Activated CD4-positive, CD25-positive, alpha-beta regulatory T cell treated with anti-CD3 and anti-CD28 coated beads, Interleukin-2, amount 50 U/mL, for 16 hours (primary cell): ENCODE measurements around the gene SPIN3.
"Not testable (repeated sequence)": the region's sequence is repeated elsewhere in the genome, so short reads cannot be mapped to it uniquely, and the experiment has no call there.

Experiments used
- DNase-seq: peaks from one replicate; pipeline ENCODE4 v3.0.0-alpha.2; 2020; ENCODE audit warnings: low read depth, low spot score

SPIN3 gene

DNA sequence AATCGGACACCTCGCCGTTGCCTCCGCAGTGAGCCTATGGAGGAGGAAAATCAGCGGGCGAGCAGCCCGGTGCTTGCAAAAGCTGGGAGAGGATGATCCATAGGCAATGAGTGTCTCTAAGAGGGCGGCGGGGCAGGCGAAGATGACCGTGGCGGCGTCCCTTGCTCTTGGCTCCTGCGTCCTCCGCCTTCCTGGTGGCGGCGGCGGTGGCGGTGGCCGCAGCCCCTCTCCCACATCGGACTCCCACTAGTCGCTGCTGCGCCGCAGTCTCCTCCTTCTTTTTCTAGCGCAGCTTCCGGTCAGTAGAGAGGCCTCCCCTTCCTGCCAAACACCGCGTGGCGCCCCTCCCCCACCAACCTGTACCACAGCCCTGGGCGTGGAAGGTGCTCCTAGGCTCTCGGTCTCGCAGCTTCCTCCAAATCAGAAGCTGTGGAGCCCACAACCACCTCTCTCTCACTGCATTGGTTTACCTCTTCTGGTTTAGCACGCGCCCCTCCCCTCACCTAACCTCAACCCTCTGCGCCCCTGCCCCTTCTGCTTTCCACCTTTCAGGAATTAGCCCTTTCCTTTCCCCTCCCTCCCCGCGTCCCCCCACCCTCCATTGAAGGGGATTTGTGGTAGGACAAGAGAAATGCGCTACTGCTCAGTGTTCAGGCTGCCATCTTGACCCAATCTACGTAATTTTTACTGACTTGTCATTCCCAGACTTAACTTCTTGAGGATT, at the start of gene SPIN3:
Gene SPIN3 (minus strand): TSS at position 271 of the 724 bp plus-strand sequence. CDS start 594 bp downstream, outside the sequence.
- DNase-seq, result no peak

DNA sequence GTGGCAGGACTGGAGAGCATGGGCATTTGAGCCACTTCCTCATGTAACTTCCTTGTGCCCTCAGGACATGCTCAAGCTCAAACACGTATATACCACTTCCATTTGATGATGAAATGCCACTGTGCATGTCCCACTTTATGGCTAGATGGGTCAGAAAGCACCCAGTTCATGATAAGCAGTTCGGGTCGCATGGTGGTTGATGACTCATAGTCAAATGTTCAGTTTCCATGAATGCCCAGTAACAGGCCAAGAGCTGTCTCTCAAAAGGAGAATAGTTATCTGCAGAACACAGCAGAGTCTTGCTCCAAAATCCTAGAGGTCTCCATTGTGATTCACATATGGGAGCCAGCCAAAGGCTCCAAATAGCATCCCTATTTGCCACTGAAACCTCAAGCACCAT, 48.9 kb upstream of the SPIN3 start:
- no peak for DNase-seq

DNA sequence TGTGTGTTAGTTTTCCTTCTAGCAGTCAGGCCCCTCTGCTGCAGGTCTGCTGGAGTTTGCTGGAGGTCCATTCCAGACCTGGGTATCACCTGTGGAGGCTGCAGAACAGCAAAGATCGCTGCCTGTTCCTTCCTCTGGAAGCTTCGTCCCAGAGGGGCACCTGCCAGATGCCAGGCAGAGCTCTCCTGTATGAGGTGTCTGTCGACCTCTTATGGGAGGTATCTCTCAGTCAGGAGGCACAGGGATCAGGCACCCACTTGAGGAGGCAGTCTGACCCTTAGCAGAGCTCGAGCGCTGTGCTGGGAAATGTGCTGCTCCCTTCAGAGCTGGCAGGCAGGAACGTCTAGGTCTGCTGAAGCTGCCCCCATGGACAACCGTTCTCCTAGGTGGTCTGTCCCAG, 41.9 kb upstream of the SPIN3 start:
- DNase-seq, result not testable (repeated sequence)

DNA sequence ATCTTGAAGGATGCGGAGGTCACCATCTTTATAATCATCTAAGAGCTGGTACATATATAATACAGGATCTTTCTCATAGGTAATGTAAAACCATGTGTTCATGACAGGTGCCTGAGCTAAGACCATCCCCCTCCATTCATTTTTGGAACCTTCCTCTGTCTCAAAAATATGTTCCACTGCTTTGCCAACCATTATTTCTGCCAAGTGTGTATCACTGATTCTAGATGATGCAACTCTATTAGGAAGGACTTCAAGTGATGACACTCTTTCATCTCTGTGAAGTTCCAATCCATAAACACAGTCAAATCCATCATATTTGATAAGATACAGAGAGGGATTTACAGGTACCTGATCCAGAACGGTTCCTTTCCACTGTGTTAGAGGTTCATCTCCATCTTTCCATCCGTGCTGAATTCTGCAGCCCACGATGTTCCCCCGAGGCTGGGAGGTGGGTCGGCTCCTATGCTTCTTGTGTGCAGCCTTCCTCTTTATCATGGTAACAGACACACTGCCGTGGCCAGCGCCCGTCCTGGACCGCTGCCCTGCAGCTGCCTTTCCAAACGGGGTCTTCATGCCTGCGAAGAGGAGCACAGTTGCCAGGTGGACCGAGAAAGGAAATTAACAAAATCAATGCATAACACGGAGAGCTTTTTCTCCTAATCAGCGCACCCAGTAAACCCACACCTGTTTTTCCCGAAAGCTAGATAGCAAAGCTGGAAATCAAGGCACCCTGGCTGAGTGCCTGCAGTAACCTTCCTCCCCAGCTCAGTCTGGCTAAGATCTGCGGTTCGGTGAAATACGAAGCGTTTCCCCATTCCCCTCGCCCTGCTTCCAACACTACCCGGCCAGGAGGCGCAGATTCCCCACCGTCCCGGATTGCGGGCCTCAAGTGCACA, 718 bp downstream of the SPIN3 start:
- DNase-seq, result no peak

DNA sequence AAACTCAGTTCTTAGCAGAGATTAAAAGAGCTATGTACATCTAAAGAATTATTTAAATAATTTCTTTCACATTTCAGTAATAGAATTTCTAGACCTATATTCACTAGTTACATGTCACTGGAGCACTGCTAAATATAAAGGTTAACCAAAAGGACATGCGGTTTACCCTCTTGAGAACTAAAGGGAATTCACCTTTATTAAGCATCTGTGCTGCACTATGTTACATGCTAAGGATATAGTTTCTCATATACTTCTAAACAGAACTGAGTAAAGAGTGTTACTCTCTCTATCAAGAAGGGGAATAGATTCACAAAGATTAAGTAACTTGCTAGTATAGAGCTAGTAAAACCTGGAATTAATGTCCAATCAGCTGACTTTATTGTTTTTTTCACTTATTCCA, 7.6 kb downstream of the SPIN3 start:
- DNase-seq, result no peak

DNA sequence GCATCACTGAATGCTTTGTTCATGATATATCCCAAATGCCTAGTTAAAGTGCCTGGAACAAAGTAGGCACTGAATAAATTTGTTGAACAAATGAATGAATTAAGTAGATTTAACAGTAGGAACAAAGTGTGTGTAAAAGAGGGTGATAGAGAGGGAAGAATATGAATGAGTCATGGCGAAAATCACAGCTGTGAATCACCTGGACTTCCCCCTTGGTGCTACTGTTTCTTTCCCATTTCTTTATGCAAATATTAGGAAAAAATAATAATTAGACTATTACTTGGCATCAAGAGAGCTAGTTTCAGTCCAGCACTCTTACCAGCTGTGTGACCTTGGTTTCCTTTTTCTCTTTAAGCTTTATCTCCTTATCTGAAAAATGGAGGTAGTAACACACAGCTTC, 9.2 kb downstream of the SPIN3 start:
- no peak for DNase-seq

DNA sequence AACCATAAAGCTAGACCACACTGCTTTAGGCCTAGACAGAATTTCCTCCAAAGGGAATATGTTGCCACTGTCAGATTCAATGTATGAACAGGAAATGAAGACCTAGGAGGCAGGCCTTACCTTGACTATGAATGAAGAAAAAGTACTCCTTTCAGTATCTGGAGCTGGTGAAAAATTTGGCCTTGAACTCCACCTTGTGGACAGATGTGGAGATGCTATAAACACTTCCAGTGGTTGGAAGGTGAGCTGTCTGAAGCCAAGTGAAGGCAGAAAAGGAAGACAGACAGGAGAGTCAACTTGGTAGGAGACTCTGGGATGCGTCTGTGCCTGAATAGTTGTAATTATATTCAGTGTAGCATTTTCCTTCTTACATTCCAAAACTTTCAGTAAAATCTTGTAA, 17.2 kb downstream of the SPIN3 start:
- DNase-seq, result no peak

DNA sequence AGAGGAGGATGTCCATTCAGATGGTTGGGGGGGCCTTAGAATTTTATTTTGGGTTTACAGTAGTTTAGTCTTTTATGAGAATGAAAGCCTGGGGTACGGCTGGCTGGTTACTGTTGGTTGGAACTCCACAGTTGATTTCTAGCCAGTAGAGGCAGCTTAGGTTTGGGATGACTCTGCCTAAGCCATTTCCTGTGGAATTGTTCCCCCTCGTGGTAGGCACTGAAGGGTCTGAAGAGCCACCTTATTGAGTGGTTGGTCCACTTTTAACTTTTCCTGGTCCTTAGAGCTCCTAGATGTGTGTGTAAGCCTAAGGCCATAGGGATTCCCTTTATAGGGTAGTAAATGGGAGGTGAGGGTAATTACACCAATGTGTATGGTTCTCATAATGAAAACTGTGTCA, 19.7 kb downstream of the SPIN3 start:
- DNase-seq, result no peak

DNA sequence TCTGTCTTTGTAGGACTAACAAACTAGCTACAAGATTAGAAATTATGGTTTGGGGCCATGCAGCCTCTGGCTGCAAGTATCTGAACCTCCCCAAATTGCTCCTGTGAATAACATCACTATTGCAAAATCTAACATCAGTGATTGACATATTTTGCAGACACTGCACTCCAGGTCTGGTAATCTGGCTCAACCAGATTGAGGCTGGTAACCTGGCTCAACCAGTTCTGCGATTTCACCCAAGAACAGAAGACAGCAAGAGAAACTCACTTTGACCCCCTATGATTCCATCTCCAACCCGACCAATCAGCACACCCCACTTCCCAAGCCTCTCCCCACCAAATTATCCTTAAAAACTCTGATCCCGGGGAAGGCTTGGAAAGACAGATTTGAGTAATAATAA, 20.9 kb downstream of the SPIN3 start:
- DNase-seq, result no peak

DNA sequence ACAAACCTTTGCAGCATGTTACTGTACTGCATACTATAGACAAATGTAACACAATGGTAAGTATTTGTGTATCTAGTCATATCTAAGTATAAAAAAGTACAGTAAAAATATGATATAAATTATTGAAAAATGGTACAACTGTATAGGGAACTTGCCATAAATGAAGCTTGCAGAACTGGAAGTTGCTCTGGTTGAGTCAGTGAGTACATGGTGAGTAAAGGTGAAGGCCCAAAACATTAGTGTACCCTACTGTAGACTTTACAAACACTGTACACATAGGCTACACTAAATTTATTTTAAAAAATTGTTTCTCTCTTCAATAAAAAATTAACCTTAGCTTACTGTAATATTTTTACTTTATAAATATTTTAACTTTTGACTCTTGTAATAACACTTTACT, 25.8 kb downstream of the SPIN3 start:
- DNase-seq, result no peak

DNA sequence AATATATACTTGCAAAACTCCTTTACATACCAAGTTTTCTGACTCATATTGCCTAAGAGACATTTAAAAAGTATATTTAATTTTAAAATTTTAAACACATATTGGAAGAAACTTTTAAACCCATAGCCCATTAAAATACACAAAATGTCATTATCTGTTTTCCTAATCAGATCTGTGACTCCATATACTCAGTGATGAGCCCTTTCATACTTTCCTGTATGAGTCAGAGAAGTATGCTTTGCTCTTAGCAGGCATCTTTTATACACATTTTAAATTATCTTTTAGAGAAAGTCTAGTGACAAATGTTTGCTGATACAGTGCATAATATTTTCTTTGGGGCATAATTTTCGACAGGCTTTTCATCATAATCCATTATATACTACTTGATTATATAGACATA, 26.4 kb downstream of the SPIN3 start:
- no peak for DNase-seq

DNA sequence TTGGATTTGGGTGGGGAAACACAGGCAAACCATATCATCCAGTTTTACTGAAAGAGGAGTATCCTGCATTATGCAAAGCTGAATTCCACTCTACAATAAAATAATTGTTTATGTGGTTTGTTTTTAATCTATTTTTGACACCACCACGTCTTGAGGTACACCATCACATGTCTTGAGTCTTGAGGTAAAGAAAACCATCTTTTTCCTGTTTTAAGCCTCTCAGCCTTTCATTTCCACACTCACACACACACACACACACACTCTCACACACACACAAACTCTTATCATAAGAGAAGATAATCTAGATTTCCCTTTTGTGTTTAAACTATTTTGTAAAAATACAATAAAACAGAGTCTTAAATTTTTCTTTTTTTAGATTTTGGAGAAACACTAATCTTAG, 32.0 kb downstream of the SPIN3 start:
- no peak for DNase-seq

DNA sequence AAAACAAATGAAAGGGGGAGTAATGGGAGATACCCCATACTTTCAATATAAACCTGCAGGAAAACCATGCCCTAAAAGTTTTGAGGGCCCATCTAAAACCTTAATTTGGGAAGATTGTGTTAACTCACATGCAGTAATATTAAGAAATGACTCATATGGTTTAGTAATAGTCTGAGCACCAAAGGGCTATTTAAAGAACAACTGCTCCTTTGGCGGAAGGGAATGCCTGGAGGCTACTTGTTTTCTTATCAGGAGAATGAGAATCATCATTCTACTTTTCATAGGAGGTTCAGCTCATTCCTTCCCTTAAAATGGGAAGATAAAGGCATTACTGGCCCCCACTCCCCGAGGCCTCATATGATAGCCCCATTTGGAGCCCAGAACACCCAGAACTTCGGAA, 47.6 kb downstream of the SPIN3 start:
- no peak for DNase-seq

DNA sequence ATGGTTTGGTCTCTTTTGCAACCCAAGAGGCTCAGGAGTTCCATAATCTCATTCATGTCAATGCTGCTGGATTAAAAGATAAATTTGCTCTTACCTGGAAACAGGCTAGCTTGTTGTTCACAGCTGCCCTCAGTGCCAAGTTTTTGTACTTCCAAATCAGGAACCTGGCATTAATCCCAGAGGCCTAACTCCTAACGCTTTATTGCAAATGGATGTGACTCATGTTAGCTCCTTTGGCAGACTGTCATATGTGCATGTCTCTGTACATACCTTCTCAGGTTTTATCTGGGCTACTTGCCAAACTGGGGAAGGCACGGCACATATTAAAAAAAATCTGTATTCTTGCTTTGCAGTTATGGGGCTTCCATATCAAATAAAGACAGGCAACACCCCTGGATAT, 49.1 kb downstream of the SPIN3 start:
- DNase-seq, result not testable (repeated sequence)

DNA sequence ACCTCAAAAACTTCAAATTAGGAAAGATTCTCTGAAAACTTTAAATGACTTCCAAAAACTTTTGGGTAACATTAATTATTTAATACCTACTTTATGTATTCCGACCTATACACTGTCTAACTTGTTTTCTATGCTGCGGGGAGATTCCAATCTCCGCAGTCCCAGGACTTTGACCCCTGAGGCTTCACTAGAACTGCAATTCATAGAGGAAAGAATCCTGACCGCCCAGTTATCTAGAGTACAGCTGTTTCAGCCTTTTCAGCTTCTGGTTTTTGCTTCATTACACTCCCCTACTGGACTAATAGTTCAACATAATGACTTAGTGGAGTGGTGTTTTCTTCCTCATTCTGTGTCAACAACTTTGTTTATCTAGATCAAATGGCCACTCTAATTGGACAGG, 50.1 kb downstream of the SPIN3 start:
- DNase-seq, result not testable (repeated sequence)

DNA sequence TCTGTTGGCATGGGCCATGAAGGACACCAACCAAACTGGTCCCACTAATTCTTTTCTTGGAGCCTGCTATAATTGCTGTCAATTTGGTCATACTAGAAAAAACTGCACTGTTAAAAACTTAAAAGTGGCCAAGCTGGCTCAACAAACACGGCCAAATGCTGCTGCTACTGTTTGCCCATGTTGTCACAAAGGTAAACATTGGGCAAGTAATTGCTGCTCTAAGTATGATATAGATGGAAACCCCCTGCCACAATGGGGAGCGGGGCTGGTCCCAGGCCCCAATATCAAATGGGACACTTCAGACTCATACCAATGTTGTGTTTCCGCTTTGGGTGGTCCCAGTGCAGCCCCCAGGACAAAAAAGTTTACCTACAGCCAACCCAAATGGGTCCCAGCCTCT, 52.1 kb downstream of the SPIN3 start:
- DNase-seq, result no peak
